GM21528 (cell line): ENCODE results near the gene SORCS2.

Experiments used
- ATAC-seq: cut with Tn5 transposase; IDR thresholded peaks from one replicate; pipeline ENCODE4 v1.9.1; 2021; ENCODE audit warnings: mild to moderate bottlenecking, moderate library complexity; ENCODE audit not compliant: unreplicated experiment, low FRiP score

The SORCS2 gene

GRCh38 chr4:7183780-7184460, 8.4 kb upstream of the SORCS2 start:
- ATAC-seq = no peak

- no peak for ATAC-seq
Observed at GRCh38 chr4:7185487-7186030, 6.8 kb upstream of the SORCS2 start.

GRCh38 chr4:7186031-7186430, 6.3 kb upstream of the SORCS2 start:
- ATAC-seq = no peak

GRCh38 chr4:7186516-7187167, 5.7 kb upstream of the SORCS2 start:
- ATAC-seq = no peak

- ATAC-seq = no peak
Observed at GRCh38 chr4:7187168-7187535, 5.2 kb upstream of the SORCS2 start.

- no peak for ATAC-seq
Observed at GRCh38 chr4:7187691-7188090, 4.6 kb upstream of the SORCS2 start.

GRCh38 chr4:7189066-7189465, 3.3 kb upstream of the SORCS2 start:
- no peak for ATAC-seq

GRCh38 chr4:7189475-7190277, 2.7 kb upstream of the SORCS2 start:
- no peak for ATAC-seq

- ATAC-seq = no peak
Observed at GRCh38 chr4:7190278-7190594, 2.1 kb upstream of the SORCS2 start.

- ATAC-seq = no peak
Observed at GRCh38 chr4:7190691-7191545, 1.4 kb upstream of the SORCS2 start.

GRCh38 chr4:7191546-7192251, 639 bp upstream of the SORCS2 start:
- no peak for ATAC-seq

GRCh38 chr4:7193030-7193958, 956 bp downstream of the SORCS2 start:
- ATAC-seq = no peak

- ATAC-seq = no peak
Observed at GRCh38 chr4:7194251-7195140, 2.2 kb downstream of the SORCS2 start.

- ATAC-seq = no peak
Observed at GRCh38 chr4:7195141-7195515, 2.8 kb downstream of the SORCS2 start.

GRCh38 chr4:7195546-7196287, 3.4 kb downstream of the SORCS2 start:
- no peak for ATAC-seq

- ATAC-seq = no peak
Observed at GRCh38 chr4:7196288-7196651, 3.9 kb downstream of the SORCS2 start.

GRCh38 chr4:7196736-7197135, 4.4 kb downstream of the SORCS2 start:
- no peak for ATAC-seq
